GM21723 (cell line): ENCODE results near the gene UFSP2.

Source experiments
- ATAC-seq: cut with Tn5 transposase; IDR thresholded peaks from one replicate; pipeline ENCODE4 v1.9.1; 2021; ENCODE audit warnings: mild to moderate bottlenecking, moderate library complexity; ENCODE audit not compliant: unreplicated experiment

UFSP2 gene

GRCh38 chr4:185357733-185358440 is 67.9 kb downstream of the UFSP2 start:
- ATAC-seq = no peak

- ATAC-seq = no peak
Measured at GRCh38 chr4:185357211-185357610, 68.6 kb downstream of the UFSP2 start.

- ATAC-seq = no peak
Measured at GRCh38 chr4:185352741-185353140, 73.0 kb downstream of the UFSP2 start.

GRCh38 chr4:185352202-185352601 is 73.6 kb downstream of the UFSP2 start:
- ATAC-seq = no peak

GRCh38 chr4:185351691-185352090 is 74.1 kb downstream of the UFSP2 start:
- ATAC-seq = no peak
